ENCODE measurements around the gene STRADB. TPM values are rescaled to one million over a fixed set of nuclear protein-coding genes. Genes with fewer than 3 reads are reported as not detected.

STRADB gene
- total and polyA plus RNA-seq, 2 donors (not counting 3 experiments of a cell fraction or from before 2014, with no cell fraction given), result 6.9 to 16.6 TPM

- no peak overlapping the region for H3K9ac ChIP-seq (replicated peaks; ENCODE audit: extremely low read depth, insufficient read depth, low read length)
- ChIA-PET CTCF (no interaction called here), POLR2A (no interaction called here)
- intact Hi-C loops (cut with micrococcal nuclease) (no loop called here), dilution Hi-C loops (cut with MboI; ENCODE audit: extremely low pct_ligation_motif_present, low sequenced_read_pairs) (no loop called here)
- H3K36me3 ChIP-seq (ENCODE audit: control insufficient read depth in 2 of 2, extremely low read depth in 1 of 2, insufficient read depth in 2 of 2, low read length in 2 of 2), result no peaks in the 10 kb centered on the region
- no peak for DNase-seq (ENCODE audit: low read depth, low spot score)
- H3K9me1 ChIP-seq (replicated peaks; ENCODE audit: control insufficient read depth, extremely low read depth, insufficient read depth, low read length), result no peaks in the 10 kb centered on the region
- no peak for FAIRE-seq
- H3K9me3 ChIP-seq (replicated peaks; ENCODE audit: control insufficient read depth, insufficient read depth, low read length), result no peaks in the 10 kb centered on the region
- H2AFZ ChIP-seq (ENCODE audit: low read depth, low read length), result no peak overlapping the region
- no peaks in the 10 kb centered on the region for H3K79me2 ChIP-seq (ENCODE audit: control insufficient read depth, insufficient read depth, low read length)
- H3K27me3 ChIP-seq (ENCODE audit: control insufficient read depth in 2 of 2, insufficient read depth in 2 of 2, low read length in 2 of 2), result peaks cover 0 to 1% of the 10 kb centered on the region in 2 experiments
- H3K27ac ChIP-seq (ENCODE audit: insufficient read depth, low read depth, low read length), result no peak overlapping the region
- TF ChIP-seq CTCF (IDR thresholded peaks at IDR 0.05; ENCODE audit: extremely low read depth in 1 of 2, insufficient read depth in 1 of 2, low read depth in 1 of 2, low read length in 2 of 2), result no peak
- TF ChIP-seq MYC (IDR thresholded peaks at IDR 0.05; ENCODE audit: low read depth, low read length), result no peak
- TF ChIP-seq FOS (IDR thresholded peaks at IDR 0.05; ENCODE audit: borderline replicate concordance, insufficient read depth, low read length), result no peak
- TF ChIP-seq MAX (IDR thresholded peaks at IDR 0.05; ENCODE audit: insufficient read depth, insufficient read length), result no peak
- TF ChIP-seq JUN (IDR thresholded peaks at IDR 0.05; ENCODE audit: borderline replicate concordance, insufficient read depth, insufficient read length, low read depth), result no peak
- TF ChIP-seq POLR2AphosphoS5 (IDR thresholded peaks at IDR 0.05; ENCODE audit: insufficient read depth, low read depth, low read length), result no peak
- TF ChIP-seq EZH2 (IDR thresholded peaks at IDR 0.05; ENCODE audit: borderline replicate concordance, low read depth, low read length, severe bottlenecking), result no peak
- no peak for TF ChIP-seq POLR2A (IDR thresholded peaks at IDR 0.05; ENCODE audit: low read depth, low read length)
- no peak for TF ChIP-seq GATA2 (IDR thresholded peaks at IDR 0.05; ENCODE audit: insufficient read depth, insufficient read length, low read depth, low read length)
- no peak overlapping the region for H3K4me3 ChIP-seq (replicated peaks in 1 of 3; ENCODE audit: insufficient read depth in 1 of 3, low read depth in 1 of 3, low read length in 3 of 3)
- H3K4me2 ChIP-seq (ENCODE audit: insufficient read depth, low read length), result no peak overlapping the region
- no peaks in the 10 kb centered on the region for H4K20me1 ChIP-seq (replicated peaks; ENCODE audit: control insufficient read depth, extremely low read depth, insufficient read depth, low read length)
- BruUV-seq (replicated peaks), result no TSS peak
- no peaks in the 10 kb centered on the region for H3K4me1 ChIP-seq (ENCODE audit: control insufficient read depth, extremely low read depth, insufficient read depth, low read length)
Measured at GRCh38 chr2:201520201-201520600, 68.7 kb downstream of the STRADB start.

All from endothelial cell of umbilical vein (primary cell).